Lower lobe of right lung (tissue), 2 donors: ENCODE results near the gene APLP2. TPM values are rescaled to one million over a fixed set of nuclear protein-coding genes. Genes with fewer than 3 reads are reported as not detected.

Experiments
- ATAC-seq, 2 donors: fragments of 200-7000 bp; cut with Tn5 transposase; one replicate each; pipeline ENCODE4 v1.9.1; 2020 to 2022; ENCODE audit warnings: mild to moderate bottlenecking in 2 of 2, moderate library complexity in 2 of 2
- DNase-seq: peaks from one replicate; pipeline ENCODE4 v3.0.0-alpha.2; 2020
- H3K27ac ChIP-seq: fragments of 200-600 bp; one replicate; pipeline ENCODE4 v1.8.0; 2022
- H3K27me3 ChIP-seq: fragments of 200-600 bp; one replicate; pipeline ENCODE4 v1.8.0; 2022; ENCODE audit warnings: low read depth
- H3K36me3 ChIP-seq: fragments of 200-600 bp; one replicate; pipeline ENCODE4 v1.8.0; 2022; ENCODE audit warnings: mild to moderate bottlenecking
- H3K4me1 ChIP-seq: fragments of 200-600 bp; one replicate; pipeline ENCODE4 v1.8.0; 2022
- H3K4me3 ChIP-seq: fragments of 200-600 bp; one replicate; pipeline ENCODE4 v1.8.0; 2022; ENCODE audit warnings: mild to moderate bottlenecking
- H3K9me3 ChIP-seq: fragments of 200-600 bp; one replicate; pipeline ENCODE4 v1.8.0; 2022
- intact Hi-C: fragments of 100-400 bp; cut with DNase I; formaldehyde crosslinking; loops from one replicate; pipeline ENCODE4 v1.11.0; 2022
- total RNA-seq: library from RNA; stranded (reverse); fragmentation: NEBNext Ultra II Directional; extraction: Animal tissue kit (Norgen Biotek cat#: 25700); gene quantifications from one replicate; pipeline ENCODE4 v1.2.1, GENCODE V29; 2021
- TF ChIP-seq, protein P1 (sequence below): fragments of 200-600 bp; IDR thresholded peaks from one replicate; pipeline ENCODE4 v1.8.0; 2022; ENCODE audit warnings: antibody characterized with exemption, mild to moderate bottlenecking
- donor health status: DM: no; HTN: yes; CAD: no; lungs with severe emphysema.

The APLP2 gene
- total RNA-seq, 1 donor from 2014 or later = 582 TPM

DNA sequence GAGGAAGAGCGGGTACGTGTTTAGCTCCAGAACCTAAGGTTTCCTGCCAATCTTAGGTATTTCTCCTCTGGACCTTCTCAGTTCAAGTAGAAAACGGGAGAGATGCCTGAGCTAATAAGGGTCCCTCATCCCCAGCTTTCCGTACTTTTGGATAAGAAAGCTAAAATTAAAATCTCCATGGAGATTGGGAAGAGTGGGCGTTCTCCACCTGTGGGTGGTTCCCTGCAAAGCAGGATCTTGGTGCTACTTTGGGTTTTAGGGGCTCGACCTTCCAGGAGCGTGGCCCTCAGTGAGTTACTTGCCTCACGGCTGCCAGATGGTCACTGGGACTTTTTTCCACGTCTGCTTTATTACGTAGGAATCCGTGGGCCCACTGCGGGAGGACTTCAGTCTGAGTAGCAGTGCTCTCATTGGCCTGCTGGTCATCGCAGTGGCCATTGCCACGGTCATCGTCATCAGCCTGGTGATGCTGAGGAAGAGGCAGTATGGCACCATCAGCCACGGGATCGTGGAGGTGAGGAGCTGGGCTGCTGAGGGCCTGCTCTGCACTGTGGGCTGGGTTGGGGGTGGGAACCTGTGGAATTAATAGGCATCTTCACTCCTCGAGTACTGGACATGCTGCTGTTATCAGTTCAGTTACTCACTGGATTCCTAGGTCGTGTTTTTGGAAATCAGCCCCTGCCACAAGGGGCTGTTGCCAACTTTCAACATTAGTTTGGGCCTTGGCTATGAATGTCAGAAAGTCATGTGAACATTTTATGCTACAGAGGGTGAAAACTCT is 72.1 kb downstream of the APLP2 start:
- DNase-seq (no peak), ATAC-seq (no peak)
- H3K36me3 ChIP-seq = peaks cover 92% of the 10 kb centered on the region
- TF ChIP-seq, protein P1, sequence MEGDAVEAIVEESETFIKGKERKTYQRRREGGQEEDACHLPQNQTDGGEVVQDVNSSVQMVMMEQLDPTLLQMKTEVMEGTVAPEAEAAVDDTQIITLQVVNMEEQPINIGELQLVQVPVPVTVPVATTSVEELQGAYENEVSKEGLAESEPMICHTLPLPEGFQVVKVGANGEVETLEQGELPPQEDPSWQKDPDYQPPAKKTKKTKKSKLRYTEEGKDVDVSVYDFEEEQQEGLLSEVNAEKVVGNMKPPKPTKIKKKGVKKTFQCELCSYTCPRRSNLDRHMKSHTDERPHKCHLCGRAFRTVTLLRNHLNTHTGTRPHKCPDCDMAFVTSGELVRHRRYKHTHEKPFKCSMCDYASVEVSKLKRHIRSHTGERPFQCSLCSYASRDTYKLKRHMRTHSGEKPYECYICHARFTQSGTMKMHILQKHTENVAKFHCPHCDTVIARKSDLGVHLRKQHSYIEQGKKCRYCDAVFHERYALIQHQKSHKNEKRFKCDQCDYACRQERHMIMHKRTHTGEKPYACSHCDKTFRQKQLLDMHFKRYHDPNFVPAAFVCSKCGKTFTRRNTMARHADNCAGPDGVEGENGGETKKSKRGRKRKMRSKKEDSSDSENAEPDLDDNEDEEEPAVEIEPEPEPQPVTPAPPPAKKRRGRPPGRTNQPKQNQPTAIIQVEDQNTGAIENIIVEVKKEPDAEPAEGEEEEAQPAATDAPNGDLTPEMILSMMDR = no peak
- intact Hi-C loops = no loop called here
- no peaks in the 10 kb centered on the region for H3K27me3 ChIP-seq
- no peaks in the 10 kb centered on the region for H3K9me3 ChIP-seq
- peaks cover 32% of the 10 kb centered on the region for H3K4me1 ChIP-seq
- no peak overlapping the region for H3K27ac ChIP-seq
- no peak overlapping the region for H3K4me3 ChIP-seq

- Histone ChIP-seq H3K4me1 (peaks cover 41% of the 10 kb centered on the region), H3K27me3 (no peaks in the 10 kb centered on the region), H3K4me3 (no peak overlapping the region), H3K9me3 (no peaks in the 10 kb centered on the region), H3K36me3 (peaks cover 69% of the 10 kb centered on the region), H3K27ac (no peak overlapping the region)
- no peak for ATAC-seq
- DNase-seq = no peak
- TF ChIP-seq, protein P1 = no peak
- intact Hi-C loops = no loop called here
These were observed 74.4 kb downstream of the APLP2 start for GRCh38 chr11:130144141-130144540.

GRCh38 chr11:130144861-130145281 is 75.2 kb downstream of the APLP2 start:
- no peak overlapping the region for H3K4me3 ChIP-seq
- intact Hi-C loops = no loop called here
- H3K36me3 ChIP-seq = peaks cover 62% of the 10 kb centered on the region
- peak overlapping the region; percentile 72 for H3K27ac ChIP-seq
- no peak for DNase-seq
- TF ChIP-seq, protein P1 = no peak
- H3K4me1 ChIP-seq = peaks cover 41% of the 10 kb centered on the region
- H3K27me3 ChIP-seq = no peaks in the 10 kb centered on the region
- no peaks in the 10 kb centered on the region for H3K9me3 ChIP-seq
- ATAC-seq = no peak

DNA sequence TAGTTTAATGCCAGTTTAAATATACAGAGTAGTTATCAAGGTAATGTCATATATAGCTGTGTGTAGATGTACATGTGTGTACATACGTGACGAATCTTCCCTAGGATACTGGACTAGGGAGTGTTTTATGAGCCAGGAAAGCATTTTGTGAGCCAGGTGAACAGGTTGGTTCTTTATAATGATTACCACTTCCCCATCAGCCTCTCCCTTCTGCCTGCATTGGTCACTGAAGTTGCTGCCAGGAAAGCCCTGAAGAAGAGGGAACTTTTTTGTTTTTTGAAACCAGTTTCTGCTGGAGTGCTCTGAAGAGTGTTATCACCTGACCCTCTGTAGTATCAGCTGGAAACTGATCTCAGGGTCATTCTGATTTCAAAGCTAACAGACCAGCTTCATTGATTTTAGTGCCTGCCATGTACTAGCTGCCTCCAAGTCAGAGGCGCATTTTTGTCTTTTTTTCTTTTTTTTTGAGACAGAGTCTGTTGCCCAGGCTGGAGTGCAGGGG is 75.7 kb downstream of the APLP2 start:
- TF ChIP-seq, protein P1 = no peak
- no peak for DNase-seq
- Histone ChIP-seq H3K27ac (peak overlapping the region; percentile 72), H3K4me1 (peaks cover 41% of the 10 kb centered on the region), H3K36me3 (peaks cover 57% of the 10 kb centered on the region), H3K27me3 (no peaks in the 10 kb centered on the region), H3K9me3 (no peaks in the 10 kb centered on the region), H3K4me3 (no peak overlapping the region)
- peak in 1 of 2 donors; percentile 24 for ATAC-seq
- intact Hi-C loops = no loop called here

GRCh38 chr11:130145975-130146776 is 76.5 kb downstream of the APLP2 start:
- no peaks in the 10 kb centered on the region for H3K9me3 ChIP-seq
- peak; percentile 84 for DNase-seq
- H3K36me3 ChIP-seq = peaks cover 49% of the 10 kb centered on the region
- intact Hi-C loops = no loop called here
- peak overlapping the region; percentile 72 for H3K27ac ChIP-seq
- TF ChIP-seq, protein P1 = peak; percentile 32
- H3K4me1 ChIP-seq = peaks cover 41% of the 10 kb centered on the region
- no peak overlapping the region for H3K4me3 ChIP-seq
- ATAC-seq = peak; percentile 93 to 95
- no peaks in the 10 kb centered on the region for H3K27me3 ChIP-seq
